ENCODE measurements around the gene PRAMEF2. TPM values are rescaled to one million over a fixed set of nuclear protein-coding genes. Genes with fewer than 3 reads are reported as not detected.
"Not testable (repeated sequence)": the region's sequence is repeated elsewhere in the genome, so short reads cannot be mapped to it uniquely, and the experiment has no call there.

Gene PRAMEF2
- total and polyA plus RNA-seq, 9 of the 15 experiments (the other 6 are each of a cell fraction or from before 2014, with no cell fraction given) = not detected

GRCh38 chr1:12811409-12811784 lies 45.5 kb upstream of the PRAMEF2 start:
- DNase-seq (ENCODE audit: extremely low read depth in 1 of 4, low spot score in 3 of 4) = no peak
- Histone ChIP-seq H4K20me1 (replicated peaks; ENCODE audit: control insufficient read depth, insufficient read depth, low read length) (no peaks in the 10 kb centered on the region), H3K9me1 (ENCODE audit: control insufficient read depth, insufficient read depth, low read length) (no peaks in the 10 kb centered on the region), H3K36me3 (ENCODE audit: control insufficient read depth, insufficient read depth, low read length) (no peaks in the 10 kb centered on the region), H3K27me3 (ENCODE audit: control insufficient read depth in 2 of 2, insufficient read depth in 2 of 2, low read length in 2 of 2) (no peaks in the 10 kb centered on the region), H3K9ac (ENCODE audit: insufficient read depth in 1 of 2, low read depth in 2 of 2, low read length in 2 of 2) (no peak overlapping the region), H3K4me2 (ENCODE audit: insufficient read depth, low read length) (peak overlapping the region; percentile 66), H3K27ac (ENCODE audit: extremely low read depth, low read depth, low read length) (peak overlapping the region; percentile 59; the same call in 1 of the 3 replicates), H3K9me3 (replicated peaks; ENCODE audit: control insufficient read depth, insufficient read depth, low read depth, low read length) (no peaks in the 10 kb centered on the region), H3K4me3 (no peak overlapping the region), H2AFZ (ENCODE audit: low read depth, low read length) (peak overlapping the region; percentile 79; the same call in 1 of the 2 replicates), H3K79me2 (ENCODE audit: control insufficient read depth, insufficient read depth, low read length) (no peaks in the 10 kb centered on the region), H3K4me1 (replicated peaks in 1 of 2; ENCODE audit: control insufficient read depth in 2 of 2, insufficient read depth in 2 of 2, low read length in 2 of 2) (peaks cover 0 to 23% of the 10 kb centered on the region in 2 experiments; a peak in 2 of 5 replicates)
- in situ Hi-C loops (cut with MboI) = no loop called here
- CTCF ChIA-PET (ENCODE audit: low intra/inter-chr PET ratio) = no interaction called here
- FAIRE-seq = no peak
- intact Hi-C loops (cut with micrococcal nuclease) = no loop called here
- 8% methylated on average over 2 of the region's 2 CpGs for WGBS (ENCODE audit: insufficient coverage, low coverage, missing lambda C conversion rate)
- ATAC-seq = peak; percentile 41
- POLR2A ChIA-PET = no interaction called here
- BruUV-seq (replicated peaks) = no TSS peak
- TF ChIP-seq, protein P1, sequence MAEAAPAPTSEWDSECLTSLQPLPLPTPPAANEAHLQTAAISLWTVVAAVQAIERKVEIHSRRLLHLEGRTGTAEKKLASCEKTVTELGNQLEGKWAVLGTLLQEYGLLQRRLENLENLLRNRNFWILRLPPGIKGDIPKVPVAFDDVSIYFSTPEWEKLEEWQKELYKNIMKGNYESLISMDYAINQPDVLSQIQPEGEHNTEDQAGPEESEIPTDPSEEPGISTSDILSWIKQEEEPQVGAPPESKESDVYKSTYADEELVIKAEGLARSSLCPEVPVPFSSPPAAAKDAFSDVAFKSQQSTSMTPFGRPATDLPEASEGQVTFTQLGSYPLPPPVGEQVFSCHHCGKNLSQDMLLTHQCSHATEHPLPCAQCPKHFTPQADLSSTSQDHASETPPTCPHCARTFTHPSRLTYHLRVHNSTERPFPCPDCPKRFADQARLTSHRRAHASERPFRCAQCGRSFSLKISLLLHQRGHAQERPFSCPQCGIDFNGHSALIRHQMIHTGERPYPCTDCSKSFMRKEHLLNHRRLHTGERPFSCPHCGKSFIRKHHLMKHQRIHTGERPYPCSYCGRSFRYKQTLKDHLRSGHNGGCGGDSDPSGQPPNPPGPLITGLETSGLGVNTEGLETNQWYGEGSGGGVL (CRISPR knock-in tag; IDR thresholded peaks at IDR 0.05) = no peak
- 0 out of 2 replicates have a peak, but pooled peaks have one; percentile 0 for TF ChIP-seq FOSL1 (tag; conservative IDR thresholded peaks at IDR 0.05)

- in situ Hi-C loops (cut with MboI); H3K4me1 ChIP-seq (replicated peaks in 1 of 2; ENCODE audit: control insufficient read depth in 2 of 2, insufficient read depth in 2 of 2, low read length in 2 of 2); H3K27me3 ChIP-seq (ENCODE audit: control insufficient read depth in 2 of 2, insufficient read depth in 2 of 2, low read length in 2 of 2); ATAC-seq; H3K9ac ChIP-seq (ENCODE audit: insufficient read depth in 1 of 2, low read depth in 2 of 2, low read length in 2 of 2); FAIRE-seq; H3K4me3 ChIP-seq; H3K9me3 ChIP-seq (replicated peaks; ENCODE audit: control insufficient read depth, insufficient read depth, low read depth, low read length); H3K4me2 ChIP-seq (ENCODE audit: insufficient read depth, low read length); H3K36me3 ChIP-seq (ENCODE audit: control insufficient read depth, insufficient read depth, low read length); H3K79me2 ChIP-seq (ENCODE audit: control insufficient read depth, insufficient read depth, low read length); H4K20me1 ChIP-seq (replicated peaks; ENCODE audit: control insufficient read depth, insufficient read depth, low read length); H3K27ac ChIP-seq (ENCODE audit: extremely low read depth, low read depth, low read length); intact Hi-C loops (cut with micrococcal nuclease); H2AFZ ChIP-seq (ENCODE audit: low read depth, low read length); BruUV-seq (replicated peaks); H3K9me1 ChIP-seq (ENCODE audit: control insufficient read depth, insufficient read depth, low read length); DNase-seq (ENCODE audit: extremely low read depth in 1 of 4, low spot score in 3 of 4): not testable (repeated sequence)
- 1% methylated on average over 6 of the region's 6 CpGs for WGBS (ENCODE audit: insufficient coverage, low coverage, missing lambda C conversion rate)
- ChIA-PET POLR2A (interaction anchor here (1.0 kb wide), 1 partner anchor 8 kb away, joined by 4 read pairs; no protein-coding TSS in a partner anchor), CTCF (ENCODE audit: low intra/inter-chr PET ratio) (interaction anchor here (0.6 kb wide), 1 partner anchor 33 kb away, joined by 3 read pairs; no protein-coding TSS in a partner anchor)
These were observed 37.8 kb upstream of the PRAMEF2 start for GRCh38 chr1:12819061-12819460.

GRCh38 chr1:12831310-12831709 lies 25.6 kb upstream of the PRAMEF2 start, which contains the start of gene PRAMEF11:
Gene PRAMEF11 (minus strand): TSS chr1:12831410. CDS start chr1:12828789, 2,621 bp downstream.
- H2AFZ ChIP-seq (ENCODE audit: low read depth, low read length); CTCF ChIA-PET (ENCODE audit: low intra/inter-chr PET ratio); H3K9ac ChIP-seq (ENCODE audit: insufficient read depth in 1 of 2, low read depth in 2 of 2, low read length in 2 of 2); H3K36me3 ChIP-seq (ENCODE audit: control insufficient read depth, insufficient read depth, low read length); H3K4me2 ChIP-seq (ENCODE audit: insufficient read depth, low read length); ATAC-seq; POLR2A ChIA-PET; DNase-seq (ENCODE audit: extremely low read depth in 1 of 4, low spot score in 3 of 4); BruUV-seq (replicated peaks); H4K20me1 ChIP-seq (replicated peaks; ENCODE audit: control insufficient read depth, insufficient read depth, low read length); H3K9me1 ChIP-seq (ENCODE audit: control insufficient read depth, insufficient read depth, low read length); H3K9me3 ChIP-seq (replicated peaks; ENCODE audit: control insufficient read depth, insufficient read depth, low read depth, low read length); H3K27me3 ChIP-seq (ENCODE audit: control insufficient read depth in 2 of 2, insufficient read depth in 2 of 2, low read length in 2 of 2); H3K4me1 ChIP-seq (replicated peaks in 1 of 2; ENCODE audit: control insufficient read depth in 2 of 2, insufficient read depth in 2 of 2, low read length in 2 of 2); intact Hi-C loops (cut with micrococcal nuclease); H3K27ac ChIP-seq (ENCODE audit: extremely low read depth, low read depth, low read length); H3K79me2 ChIP-seq (ENCODE audit: control insufficient read depth, insufficient read depth, low read length); FAIRE-seq; H3K4me3 ChIP-seq: not testable (repeated sequence)
- whole genome bisulfite sequencing (ENCODE audit: insufficient coverage, low coverage, missing lambda C conversion rate) = 2% methylated on average over 3 of the region's 3 CpGs
- in situ Hi-C loops (cut with MboI) = loop anchor here (5.0 kb wide), 1 partner anchor 56 kb away; the partner anchor contains the start of gene PRAMEF4
